BLaER1 (cell line): ENCODE measurements around the gene KATNB1.
A peak's percentile ranks its signal among the peaks of the same experiment; 100 is the strongest.

Experiments used
- H3K27ac ChIP-seq: shearing (Covaris generic); formaldehyde crosslinking; 2 replicates; pipeline ENCODE4 v1.8.1; 2022
- H3K27me3 ChIP-seq: shearing (Covaris generic); formaldehyde crosslinking; 2 replicates; pipeline ENCODE4 v1.8.1; 2022
- H3K36me3 ChIP-seq: shearing (Covaris generic); formaldehyde crosslinking; 2 replicates; pipeline ENCODE4 v1.8.1; 2022
- H3K4me1 ChIP-seq: shearing (Covaris generic); formaldehyde crosslinking; 2 replicates; pipeline ENCODE4 v1.8.1; 2022
- H3K4me2 ChIP-seq: shearing (Covaris generic); formaldehyde crosslinking; 2 replicates; pipeline ENCODE4 v1.8.1; 2022
- H3K4me3 ChIP-seq: shearing (Covaris generic); formaldehyde crosslinking; 2 replicates; pipeline ENCODE4 v1.8.1; 2022
- H3K9ac ChIP-seq: shearing (Covaris generic); formaldehyde crosslinking; 2 replicates; pipeline ENCODE4 v1.8.1; 2022
- H3K9me3 ChIP-seq: shearing (Covaris generic); formaldehyde crosslinking; 2 replicates; pipeline ENCODE4 v1.8.1; 2022
- H4K20me1 ChIP-seq: shearing (Covaris generic); formaldehyde crosslinking; 2 replicates; pipeline ENCODE4 v1.8.1; 2022
- Cebpa-rat ChIP-seq: shearing (Covaris generic); IDR thresholded peaks from 2 replicates; pipeline ENCODE4 v1.8.1; 2022

The KATNB1 gene

GRCh38 chr16:57693550-57693949 lies 42.0 kb upstream of the KATNB1 start:
- no peaks in the 10 kb centered on the region for H4K20me1 ChIP-seq
- no peak for TF ChIP-seq Cebpa-rat
- no peaks in the 10 kb centered on the region for H3K36me3 ChIP-seq
- H3K27me3 ChIP-seq: no peaks in the 10 kb centered on the region
- H3K4me3 ChIP-seq: no peak overlapping the region
- peaks cover 62% of the 10 kb centered on the region for H3K4me1 ChIP-seq
- no peak overlapping the region for H3K4me2 ChIP-seq
- H3K9ac ChIP-seq: no peak overlapping the region
- no peak overlapping the region for H3K27ac ChIP-seq
- H3K9me3 ChIP-seq: no peaks in the 10 kb centered on the region

DNA sequence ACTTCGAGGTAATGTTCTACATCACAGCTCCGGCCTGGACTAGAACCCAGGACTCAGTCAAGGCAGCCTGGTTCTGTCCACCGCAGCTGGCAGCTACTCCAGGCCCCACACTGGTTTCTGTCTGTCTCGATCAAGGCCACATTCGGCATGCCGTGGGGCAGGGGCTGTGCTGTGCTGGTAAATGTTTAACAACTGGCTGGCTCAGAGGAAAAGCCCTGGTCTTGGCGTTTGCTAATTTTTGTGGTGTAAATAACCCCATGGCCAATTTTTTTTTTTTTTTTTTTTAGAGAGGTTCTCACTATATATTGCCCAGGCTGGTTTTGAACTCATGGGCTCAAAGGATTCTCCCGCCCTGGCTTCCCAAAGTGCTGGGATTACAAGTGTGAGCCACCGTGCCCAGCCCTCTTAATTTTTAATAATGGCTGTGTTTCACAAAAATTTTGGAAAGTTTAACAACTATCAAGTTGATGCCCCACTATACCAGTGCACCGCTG lies 41.3 kb upstream of the KATNB1 start:
- H3K36me3 ChIP-seq: no peaks in the 10 kb centered on the region
- H3K9ac ChIP-seq: 0 out of 2 replicates have a peak overlapping the region, but pooled peaks have one; percentile 40
- peak overlapping the region; percentile 85 for H3K4me2 ChIP-seq
- H3K27ac ChIP-seq: 0 out of 2 replicates have a peak overlapping the region, but pooled peaks have one; percentile 29
- H3K27me3 ChIP-seq: no peaks in the 10 kb centered on the region
- peak overlapping the region; percentile 62 for H3K4me3 ChIP-seq
- peaks cover 55% of the 10 kb centered on the region for H3K4me1 ChIP-seq
- no peaks in the 10 kb centered on the region for H4K20me1 ChIP-seq
- no peak for TF ChIP-seq Cebpa-rat
- no peaks in the 10 kb centered on the region for H3K9me3 ChIP-seq

DNA sequence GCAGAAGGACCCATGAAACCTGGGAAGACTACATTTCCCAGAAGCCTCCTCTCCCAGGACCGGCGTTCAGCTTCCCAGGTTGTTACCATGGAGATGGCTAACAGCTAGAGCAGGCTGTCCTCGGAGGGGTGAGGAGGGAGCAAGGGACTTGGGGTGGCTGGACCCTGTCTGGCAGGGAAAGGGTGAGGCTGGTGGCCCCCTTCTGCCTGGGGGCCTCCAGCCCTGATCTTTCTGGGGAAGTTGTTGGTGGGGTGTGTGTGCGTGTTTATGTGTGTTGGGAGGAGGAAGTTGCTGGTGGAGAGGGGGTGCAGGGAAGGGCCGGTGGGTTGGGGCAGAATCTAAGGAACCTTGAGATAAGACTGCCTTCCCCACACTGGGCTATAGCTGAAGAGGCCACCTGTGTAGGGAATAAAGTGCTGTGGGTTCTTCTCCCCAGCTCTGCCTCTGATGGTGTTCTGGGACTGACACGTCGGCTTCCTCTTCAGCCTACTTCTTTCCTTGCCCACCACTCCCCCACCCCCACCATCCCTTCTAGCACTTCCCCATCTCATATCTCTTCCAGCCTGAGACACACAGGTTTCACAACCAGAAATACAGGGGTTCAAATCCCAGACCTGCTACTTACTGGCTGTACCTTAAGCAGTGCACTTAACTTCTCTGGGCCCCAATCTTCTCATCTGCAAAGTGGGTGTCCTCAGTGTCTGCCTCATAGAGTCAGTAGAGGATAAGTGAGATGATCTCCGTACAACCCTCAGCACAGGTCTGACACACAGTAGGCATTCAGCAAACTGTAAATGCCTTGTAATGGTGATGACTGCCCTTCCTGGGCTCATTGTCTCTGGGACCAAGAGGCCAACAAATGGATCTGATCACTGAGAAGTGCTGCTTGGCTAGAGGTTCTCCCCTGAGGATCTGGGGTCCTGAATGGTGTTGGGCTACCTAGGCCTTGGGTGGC lies 40.6 kb upstream of the KATNB1 start, which contains the start of gene DRC7:
Gene DRC7 (plus strand): TSS at position 82 of the 955 bp plus-strand sequence. CDS start 3,144 bp downstream, outside the sequence.
- H3K4me2 ChIP-seq: peak within 1 kb of the TSS; percentile 85
- no peaks in the 10 kb centered on the region for H3K36me3 ChIP-seq
- H3K27ac ChIP-seq: 0 out of 2 replicates have a peak within 1 kb of the TSS, but pooled peaks have one; percentile 29
- H3K9ac ChIP-seq: 0 out of 2 replicates have a peak within 1 kb of the TSS, but pooled peaks have one; percentile 40
- peaks cover 53% of the 10 kb centered on the region for H3K4me1 ChIP-seq
- no peak for TF ChIP-seq Cebpa-rat
- H3K27me3 ChIP-seq: no peaks in the 10 kb centered on the region
- no peaks in the 10 kb centered on the region for H3K9me3 ChIP-seq
- H3K4me3 ChIP-seq: peak within 1 kb of the TSS; percentile 62
- no peaks in the 10 kb centered on the region for H4K20me1 ChIP-seq

- Histone ChIP-seq H3K9me3 (no peaks in the 10 kb centered on the region), H3K27ac (0 out of 2 replicates have a peak overlapping the region, but pooled peaks have one; percentile 6), H3K4me3 (no peak overlapping the region), H4K20me1 (no peaks in the 10 kb centered on the region), H3K27me3 (no peaks in the 10 kb centered on the region), H3K4me1 (peaks cover 46% of the 10 kb centered on the region), H3K4me2 (peak overlapping the region; percentile 85), H3K36me3 (no peaks in the 10 kb centered on the region), H3K9ac (no peak overlapping the region)
- no peak for TF ChIP-seq Cebpa-rat
Observed at GRCh38 chr16:57695680-57696069, 39.9 kb upstream of the KATNB1 start.

- H3K27me3 ChIP-seq: no peaks in the 10 kb centered on the region
- no peak overlapping the region for H3K4me2 ChIP-seq
- no peaks in the 10 kb centered on the region for H3K36me3 ChIP-seq
- H3K9me3 ChIP-seq: no peaks in the 10 kb centered on the region
- no peak for TF ChIP-seq Cebpa-rat
- H3K9ac ChIP-seq: no peak overlapping the region
- no peak overlapping the region for H3K4me3 ChIP-seq
- peaks cover 40% of the 10 kb centered on the region for H3K4me1 ChIP-seq
- no peaks in the 10 kb centered on the region for H4K20me1 ChIP-seq
- no peak overlapping the region for H3K27ac ChIP-seq
Observed at GRCh38 chr16:57696240-57696639, 39.3 kb upstream of the KATNB1 start.

DNA sequence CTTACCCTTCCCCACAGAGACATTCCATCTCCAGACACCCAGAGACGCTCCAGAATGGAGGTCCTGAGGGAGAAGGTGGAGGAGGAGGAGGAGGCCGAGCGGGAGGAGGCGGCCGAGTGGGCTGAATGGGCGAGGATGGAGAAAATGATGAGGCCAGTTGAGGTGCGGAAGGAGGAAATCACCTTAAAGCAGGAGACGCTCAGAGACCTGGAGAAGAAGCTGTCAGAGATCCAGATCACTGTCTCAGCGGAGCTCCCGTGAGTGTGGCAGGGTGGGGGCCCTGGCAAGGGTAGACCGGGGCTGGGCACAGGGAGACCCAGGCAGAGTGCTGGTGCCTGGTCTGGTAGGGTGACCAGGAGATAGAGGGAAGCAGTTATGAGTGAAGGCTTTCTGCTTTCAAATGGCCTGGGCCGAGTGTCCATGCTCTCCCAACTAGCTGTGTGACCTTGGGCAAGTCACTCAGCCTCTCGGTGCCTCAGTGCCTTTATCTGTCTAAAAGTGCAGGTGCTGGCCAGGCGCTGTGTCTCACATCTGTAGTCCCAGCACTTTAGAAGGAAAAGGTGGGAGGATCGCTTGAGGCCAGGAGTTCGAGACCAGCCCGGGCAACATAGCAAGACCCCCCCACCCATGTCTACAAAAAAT lies 37.6 kb upstream of the KATNB1 start:
- no peak for TF ChIP-seq Cebpa-rat
- H3K9me3 ChIP-seq: no peaks in the 10 kb centered on the region
- H3K36me3 ChIP-seq: no peaks in the 10 kb centered on the region
- H3K9ac ChIP-seq: no peak overlapping the region
- H4K20me1 ChIP-seq: no peaks in the 10 kb centered on the region
- H3K27ac ChIP-seq: no peak overlapping the region
- no peaks in the 10 kb centered on the region for H3K27me3 ChIP-seq
- peaks cover 27% of the 10 kb centered on the region for H3K4me1 ChIP-seq
- H3K4me3 ChIP-seq: no peak overlapping the region
- no peak overlapping the region for H3K4me2 ChIP-seq

GRCh38 chr16:57698812-57699405 lies 36.7 kb upstream of the KATNB1 start:
- H3K27me3 ChIP-seq: no peaks in the 10 kb centered on the region
- H3K4me1 ChIP-seq: peaks cover 25% of the 10 kb centered on the region
- H3K27ac ChIP-seq: no peak overlapping the region
- H3K9me3 ChIP-seq: no peaks in the 10 kb centered on the region
- H3K36me3 ChIP-seq: no peaks in the 10 kb centered on the region
- no peak overlapping the region for H3K9ac ChIP-seq
- no peaks in the 10 kb centered on the region for H4K20me1 ChIP-seq
- no peak for TF ChIP-seq Cebpa-rat
- H3K4me2 ChIP-seq: no peak overlapping the region
- no peak overlapping the region for H3K4me3 ChIP-seq

DNA sequence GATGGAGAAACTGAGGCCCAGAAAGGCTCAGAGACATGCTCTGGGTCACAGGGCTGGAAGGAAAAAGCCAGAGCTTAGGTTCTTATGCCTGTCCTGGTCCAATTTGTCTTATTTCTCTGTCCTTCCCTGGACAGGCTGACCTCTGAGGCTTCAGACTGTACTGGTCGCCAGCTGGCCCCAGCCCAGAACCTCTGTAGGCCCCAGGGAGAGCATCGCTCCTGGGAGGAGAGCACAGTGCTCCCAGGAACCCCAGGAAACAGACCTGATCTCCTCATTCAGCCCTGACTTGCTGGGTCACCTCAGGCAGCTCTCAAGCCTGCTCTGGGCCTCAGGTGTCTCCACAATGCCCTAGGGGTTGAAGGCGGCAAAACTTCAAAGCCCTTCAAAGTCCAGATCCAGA lies 36.1 kb upstream of the KATNB1 start:
- Histone ChIP-seq H3K4me2 (no peak overlapping the region), H3K27me3 (no peaks in the 10 kb centered on the region), H3K27ac (no peak overlapping the region), H3K4me1 (peaks cover 19% of the 10 kb centered on the region), H3K4me3 (no peak overlapping the region), H4K20me1 (no peaks in the 10 kb centered on the region), H3K9me3 (no peaks in the 10 kb centered on the region), H3K36me3 (no peaks in the 10 kb centered on the region), H3K9ac (no peak overlapping the region)
- TF ChIP-seq Cebpa-rat: no peak

DNA sequence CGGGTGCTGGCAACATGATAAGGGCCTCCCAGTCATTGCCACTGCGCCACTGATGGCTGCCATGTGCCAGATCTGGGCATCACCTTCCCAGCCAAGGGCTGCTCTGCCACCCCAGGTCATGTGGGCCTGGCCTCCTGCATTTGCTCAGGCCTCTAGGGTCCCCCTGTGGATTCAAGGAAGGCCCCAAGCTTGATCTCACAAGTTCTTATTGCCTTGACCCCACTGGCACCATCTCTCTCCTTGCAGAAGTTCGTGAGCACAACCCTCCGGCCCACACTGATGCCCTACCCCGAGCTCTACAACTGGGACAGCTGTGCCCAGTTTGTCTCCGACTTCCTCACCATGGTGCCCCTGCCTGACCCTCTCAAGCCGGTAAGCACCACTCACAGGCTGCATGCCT lies 35.7 kb upstream of the KATNB1 start:
- Histone ChIP-seq H3K27me3 (no peaks in the 10 kb centered on the region), H3K4me2 (no peak overlapping the region), H4K20me1 (no peaks in the 10 kb centered on the region), H3K9me3 (no peaks in the 10 kb centered on the region), H3K4me1 (peaks cover 15% of the 10 kb centered on the region), H3K4me3 (no peak overlapping the region), H3K27ac (no peak overlapping the region), H3K9ac (no peak overlapping the region), H3K36me3 (no peaks in the 10 kb centered on the region)
- TF ChIP-seq Cebpa-rat: no peak
